DMS 273 treated with DMSO at 0.1 percent for 48 hours (cell line): ENCODE data around the gene NGB.

Experiments
- DNase-seq: peaks from one replicate; lab custom pipeline; 2025; lab: John Stamatoyannopoulos, UW

Gene NGB

DNA sequence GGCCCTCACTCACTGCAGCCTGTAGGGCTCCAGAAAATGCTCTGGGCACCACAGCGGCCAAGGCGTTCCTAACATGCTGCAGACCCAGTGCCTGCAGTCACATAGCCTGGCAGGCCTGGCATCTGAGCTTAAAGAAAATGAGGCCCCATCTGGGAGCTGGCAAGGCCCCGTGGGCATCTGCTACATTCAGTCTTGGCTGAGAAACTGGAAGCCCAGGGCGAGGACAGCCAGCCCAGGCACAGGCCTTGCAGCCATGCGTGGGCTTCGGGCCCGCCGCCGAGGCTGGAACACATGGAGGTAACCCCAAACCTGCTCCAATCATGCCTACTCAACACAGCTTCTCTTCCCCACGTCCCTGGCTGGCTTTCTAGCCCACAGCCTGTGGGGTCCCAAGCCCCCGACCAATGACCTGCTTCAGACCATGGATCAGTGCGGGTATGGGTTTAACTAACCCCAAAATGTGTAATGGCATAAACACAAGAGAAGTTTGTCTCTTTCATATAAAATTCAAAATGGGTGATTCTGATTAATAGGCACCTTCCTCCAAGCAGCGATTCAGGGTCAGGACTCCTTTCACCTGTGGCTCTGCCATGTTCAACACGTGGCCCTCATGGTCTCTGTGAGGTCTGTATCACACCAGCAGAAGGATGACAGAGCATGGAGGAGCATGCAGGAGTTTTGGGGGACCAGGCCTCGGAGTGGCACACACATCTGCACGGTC is 6.4 kb downstream of the NGB start:
- DNase-seq, result peak; percentile 29

DNA sequence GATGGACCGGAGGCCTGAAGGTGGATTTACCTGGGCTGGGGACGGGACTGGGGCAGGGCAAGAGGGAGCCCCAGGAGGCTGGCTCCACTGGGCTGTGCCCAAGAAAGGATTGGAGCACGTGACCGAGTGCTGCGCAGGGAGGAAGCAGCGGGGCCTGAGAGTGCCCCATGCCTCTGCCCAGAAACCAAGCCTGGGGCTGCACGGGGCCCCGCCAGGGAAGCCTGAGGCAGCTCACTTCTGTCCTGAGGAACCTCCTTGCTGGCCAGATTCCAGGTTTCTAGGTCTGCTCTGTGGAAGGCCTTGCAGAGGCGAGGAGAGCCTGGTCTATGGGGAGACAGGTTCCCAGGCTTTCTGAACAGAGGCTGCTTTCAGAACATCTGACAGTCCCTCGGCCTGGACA is 10.4 kb downstream of the NGB start:
- DNase-seq, result no peak

DNA sequence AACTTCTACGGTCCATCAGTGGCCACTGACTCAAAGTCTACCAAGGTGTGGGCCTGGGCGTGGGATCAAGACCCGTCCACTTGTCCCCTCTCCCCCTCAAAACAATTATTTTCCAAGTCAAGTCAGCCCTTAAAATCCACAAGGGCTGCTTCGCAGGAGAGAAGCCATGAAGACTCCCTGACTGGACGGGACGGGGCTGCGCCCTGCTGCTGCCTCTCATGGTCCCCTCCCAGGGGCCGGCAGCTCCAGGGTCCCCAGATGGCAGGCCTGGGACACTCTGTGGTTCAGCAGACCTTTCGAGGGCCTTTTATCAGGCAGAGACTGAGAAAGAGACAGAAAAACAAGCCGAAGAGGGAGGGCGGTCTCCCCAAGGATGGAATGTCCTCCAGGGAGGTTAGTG is 10.8 kb downstream of the NGB start:
- DNase-seq, result no peak

DNA sequence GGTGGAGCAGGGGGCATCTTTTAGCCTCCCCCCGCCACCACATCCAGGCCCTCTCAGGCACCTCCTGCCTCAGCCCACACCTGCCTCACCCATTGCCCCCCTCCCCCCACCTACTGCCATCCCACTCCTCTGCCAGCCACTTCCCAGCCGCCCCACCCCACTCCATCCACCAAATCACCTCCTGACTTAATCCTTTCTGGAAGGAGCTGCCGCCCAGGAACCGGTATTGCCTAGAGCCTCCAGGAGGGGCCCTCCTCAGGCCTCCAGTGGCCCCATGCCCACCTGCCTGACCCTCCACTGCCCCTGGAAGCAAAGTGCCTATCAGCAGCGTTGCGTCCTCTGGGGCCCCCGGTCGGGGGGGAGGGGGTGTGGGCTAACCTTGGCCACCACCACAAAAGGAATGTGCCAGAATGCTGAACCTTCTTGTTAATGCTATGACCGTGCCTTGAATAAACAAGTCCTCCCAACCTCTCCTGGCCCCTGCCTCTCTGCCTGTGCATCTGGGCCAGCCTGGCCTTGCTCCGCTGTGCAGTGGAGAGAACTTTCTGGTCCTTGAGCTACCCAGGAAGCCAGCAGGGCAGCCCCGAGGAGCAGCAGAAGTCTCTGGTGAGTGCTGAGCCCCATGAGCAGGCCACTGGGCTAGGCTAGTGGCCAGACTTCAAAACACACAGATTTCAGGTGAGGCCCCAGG is 11.8 kb downstream of the NGB start:
- DNase-seq, result no peak

DNA sequence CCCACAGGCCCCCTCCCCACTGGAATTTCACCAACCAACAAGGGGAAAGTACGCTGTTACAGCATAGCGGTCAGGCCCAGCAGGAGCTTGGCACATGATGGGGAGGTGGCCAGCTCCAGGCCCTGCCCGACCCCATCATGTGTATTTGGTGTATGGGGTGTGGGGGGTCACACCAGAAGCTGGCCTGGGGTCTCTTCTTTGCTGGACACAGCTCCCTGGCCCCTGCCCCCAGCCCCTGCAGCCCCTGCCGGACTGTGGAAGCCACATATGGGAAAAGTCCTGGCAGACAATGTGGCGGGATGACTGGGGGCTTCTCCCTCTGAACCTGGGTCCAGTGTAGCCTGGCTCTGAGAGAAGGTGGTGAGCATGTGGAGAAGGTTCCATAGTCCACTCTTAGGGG is 12.4 kb downstream of the NGB start:
- DNase-seq, result no peak

DNA sequence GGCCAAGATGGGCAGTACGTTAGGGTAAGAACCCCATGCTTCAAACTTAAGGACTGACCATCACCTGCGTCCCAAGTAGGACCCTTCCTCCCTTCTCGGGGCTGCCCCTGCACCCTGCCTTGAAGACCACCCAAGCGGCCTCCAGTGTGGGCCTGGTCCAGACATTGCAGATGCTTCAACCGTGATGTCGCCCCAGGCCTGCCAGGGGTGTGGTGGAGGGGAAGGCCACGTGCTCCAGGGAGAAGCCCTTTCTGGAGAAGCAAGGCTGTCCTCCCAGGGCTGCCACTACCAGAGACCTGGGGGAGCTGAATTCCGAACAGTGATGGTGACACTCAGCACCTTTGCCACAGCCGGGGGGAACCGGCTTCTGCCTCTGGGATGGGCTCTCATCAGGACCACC is 13.3 kb downstream of the NGB start:
- DNase-seq, result no peak

DNA sequence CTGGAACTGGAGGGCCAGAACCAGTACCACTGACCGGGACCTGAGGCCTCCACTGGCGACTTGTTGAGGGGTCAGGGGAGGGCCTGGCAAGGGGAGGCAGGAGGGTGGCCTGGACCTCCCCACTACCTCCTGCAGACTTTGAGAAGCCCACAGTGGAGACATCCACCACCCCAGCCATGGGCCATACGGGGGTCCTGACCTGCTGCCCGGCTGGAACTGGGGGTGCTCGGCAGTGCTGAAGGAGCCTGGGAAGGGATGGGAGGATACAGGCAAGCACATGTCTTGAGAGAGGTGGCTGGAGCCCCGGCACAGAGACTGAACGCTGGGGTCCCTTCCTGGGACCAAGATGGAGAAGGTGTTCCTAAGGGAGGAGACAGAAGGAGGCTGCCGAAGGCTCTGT is 14.3 kb downstream of the NGB start:
- no peak for DNase-seq

DNA sequence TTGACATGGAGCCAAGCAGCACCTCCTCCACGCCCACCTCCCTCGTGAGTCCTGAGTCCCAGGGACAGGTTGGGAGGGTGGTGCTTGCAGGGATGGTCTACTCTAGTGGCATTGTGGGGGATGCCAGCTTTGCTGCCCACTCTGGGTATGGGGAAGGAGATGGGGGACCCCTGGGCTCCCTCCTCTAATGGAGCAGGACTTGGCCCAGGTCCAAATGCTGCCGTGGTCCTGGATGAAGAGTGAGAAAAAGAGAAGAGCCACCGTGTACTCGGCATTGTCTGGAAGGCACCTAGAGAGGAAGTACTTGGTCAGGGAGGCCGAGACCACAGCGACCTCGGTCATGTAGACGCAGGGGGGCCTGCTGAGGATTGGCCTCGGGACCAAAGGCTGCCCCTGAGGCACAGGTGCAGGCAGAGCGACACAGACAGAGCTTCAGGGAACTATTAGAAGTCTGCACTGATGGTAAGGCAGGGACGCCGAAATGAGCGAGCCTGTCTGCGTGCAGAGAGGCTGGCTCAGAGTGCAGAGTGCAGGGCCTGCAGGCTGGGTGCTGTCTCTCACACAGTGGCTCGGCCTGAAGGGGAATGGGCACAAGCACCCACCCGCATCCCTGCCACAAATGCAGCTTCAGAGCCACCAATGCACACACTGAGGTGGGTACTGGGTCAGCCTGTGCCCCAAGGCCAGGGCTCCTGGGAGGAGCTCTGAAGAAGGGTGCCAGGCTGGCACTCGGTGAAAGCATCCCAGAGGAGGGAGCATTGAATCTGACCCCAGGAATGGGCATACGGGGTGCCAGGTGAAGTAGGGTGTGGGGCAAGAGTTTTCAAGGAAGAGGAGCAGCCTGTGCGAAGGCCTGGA is 17.4 kb downstream of the NGB start:
- no peak for DNase-seq

DNA sequence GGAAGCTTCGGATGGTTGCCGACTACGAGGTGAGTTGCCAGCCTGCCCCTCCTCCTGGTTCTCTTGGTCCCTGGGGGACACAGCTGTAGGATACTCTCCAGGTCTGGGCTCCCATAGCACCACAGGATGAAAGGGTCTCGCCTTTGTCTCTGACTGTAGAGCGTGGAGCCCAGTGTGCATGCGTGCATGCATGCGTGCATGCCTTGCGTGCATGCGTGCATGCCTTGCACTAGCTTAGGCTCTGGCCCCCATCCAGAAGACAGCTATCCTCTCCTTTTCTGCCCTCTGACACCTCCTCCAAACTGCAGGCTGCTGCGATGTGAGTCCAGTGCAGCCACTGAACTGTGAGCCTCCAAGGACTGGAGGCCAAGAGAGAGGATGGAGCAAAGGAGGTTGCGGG is 19.1 kb downstream of the NGB start:
- no peak for DNase-seq

DNA sequence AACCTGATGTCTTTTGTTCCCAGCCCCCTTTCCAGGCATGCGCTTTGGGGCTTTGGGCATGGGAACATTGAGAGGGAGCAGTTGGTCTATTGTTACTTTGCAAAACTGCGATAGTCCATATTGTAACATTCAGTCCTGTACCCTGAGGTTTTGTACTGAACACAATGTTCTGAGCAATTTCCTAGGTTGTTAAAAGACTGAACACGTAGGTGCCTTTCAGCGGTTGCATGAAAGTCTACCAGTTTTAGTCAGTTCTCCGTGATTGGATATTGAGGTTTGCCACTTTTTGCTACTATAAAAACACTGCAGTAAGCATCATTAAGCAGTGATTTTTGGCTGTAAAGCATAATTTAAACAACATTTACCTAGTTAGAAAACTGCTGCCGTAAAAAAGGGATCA is 20.1 kb downstream of the NGB start:
- DNase-seq, result no peak

DNA sequence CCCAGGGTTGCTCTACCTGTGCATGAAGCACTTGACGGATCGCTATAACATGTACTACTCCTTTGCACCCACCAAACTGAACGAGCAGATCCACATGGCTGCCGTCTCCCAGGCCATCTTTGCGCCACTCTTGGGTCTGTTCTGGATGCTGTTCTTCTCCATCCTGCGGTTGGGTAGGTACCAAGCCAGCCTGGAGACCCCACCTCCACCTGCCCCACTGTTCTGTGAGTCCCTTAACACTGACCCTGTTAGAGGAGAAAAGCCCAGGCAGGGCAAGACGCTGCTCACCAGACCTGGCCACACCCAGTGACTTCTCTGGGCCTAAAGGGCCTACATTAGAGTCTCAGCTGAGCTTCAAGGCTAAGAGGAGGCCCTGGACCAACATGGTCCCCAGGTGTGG is 21.7 kb downstream of the NGB start:
- DNase-seq, result no peak

DNA sequence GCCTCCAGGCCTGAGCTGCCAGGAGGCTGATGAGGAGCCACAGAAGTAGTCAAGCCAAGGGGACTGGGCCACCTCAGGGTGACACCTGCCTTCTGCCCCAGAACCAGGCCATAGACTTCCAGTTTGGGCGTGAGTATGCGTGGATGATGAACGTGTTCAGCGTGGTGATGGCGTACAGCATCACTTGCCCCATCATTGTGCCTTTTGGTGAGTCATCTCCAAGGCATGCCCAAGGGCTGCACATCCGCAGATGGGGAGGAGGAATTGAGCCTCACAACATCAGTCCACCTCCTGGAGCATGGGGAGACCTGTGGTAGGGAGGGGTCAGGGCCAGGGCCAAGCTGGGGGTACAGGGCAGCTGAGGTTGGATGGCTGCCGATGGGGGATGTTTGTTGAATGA is 22.3 kb downstream of the NGB start:
- DNase-seq, result no peak

DNA sequence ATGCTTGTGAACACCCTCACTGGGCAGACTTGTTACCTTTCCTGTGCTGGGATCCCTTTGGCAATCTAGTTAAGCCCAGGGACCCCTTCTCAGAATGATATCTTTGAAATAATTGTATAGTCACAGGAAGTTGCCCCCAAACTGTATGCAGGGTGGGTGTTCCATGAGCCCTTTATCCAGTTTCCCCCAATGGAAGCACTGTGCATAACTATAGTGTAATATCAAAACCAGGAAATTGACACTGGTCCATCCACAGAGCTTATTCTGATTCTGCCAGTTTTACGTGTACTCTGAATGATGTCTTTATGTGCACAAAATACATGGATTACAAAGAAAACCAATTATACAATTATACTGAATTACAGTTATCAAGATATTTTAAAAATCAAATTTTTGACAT is 24.2 kb downstream of the NGB start:
- DNase-seq, result no peak

DNA sequence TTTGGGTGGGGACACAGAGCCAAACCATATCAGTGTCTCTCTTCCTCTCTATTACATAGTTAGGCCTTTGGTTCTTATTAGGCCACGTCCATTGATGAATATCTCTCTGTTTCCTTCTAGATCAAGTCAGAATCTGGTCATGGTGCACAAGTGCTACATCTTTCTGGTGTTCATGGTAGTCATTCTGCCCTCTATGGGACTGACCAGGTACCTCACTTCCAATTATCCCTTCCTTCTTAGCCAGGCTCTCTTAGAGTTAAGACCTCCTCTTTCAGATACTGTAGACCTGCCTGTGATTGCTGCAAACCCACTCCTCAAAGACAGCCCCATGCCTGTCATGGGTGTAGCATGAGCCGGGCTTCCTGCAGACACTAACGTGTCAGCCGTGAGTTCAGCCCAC is 25.2 kb downstream of the NGB start:
- no peak for DNase-seq

DNA sequence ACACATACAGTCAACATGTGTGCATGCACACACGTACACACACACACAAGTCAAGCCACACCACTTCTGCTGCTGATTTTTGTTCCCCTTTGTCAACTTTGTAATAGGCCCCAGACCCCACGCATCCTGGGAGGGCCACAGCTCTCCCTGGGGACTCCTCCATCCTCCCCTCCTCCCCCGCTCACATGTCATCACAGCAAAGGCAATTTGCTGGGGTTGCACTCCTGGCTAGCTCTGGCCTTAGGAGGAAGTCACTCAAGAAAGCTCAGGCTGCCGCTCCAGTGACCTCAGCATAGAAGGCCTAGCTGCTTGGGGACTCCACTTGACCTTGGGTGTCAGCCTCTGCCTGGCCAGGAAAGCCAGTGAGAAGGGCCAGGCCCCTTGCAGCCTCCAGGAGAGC is 27.2 kb downstream of the NGB start:
- DNase-seq, result no peak

DNA sequence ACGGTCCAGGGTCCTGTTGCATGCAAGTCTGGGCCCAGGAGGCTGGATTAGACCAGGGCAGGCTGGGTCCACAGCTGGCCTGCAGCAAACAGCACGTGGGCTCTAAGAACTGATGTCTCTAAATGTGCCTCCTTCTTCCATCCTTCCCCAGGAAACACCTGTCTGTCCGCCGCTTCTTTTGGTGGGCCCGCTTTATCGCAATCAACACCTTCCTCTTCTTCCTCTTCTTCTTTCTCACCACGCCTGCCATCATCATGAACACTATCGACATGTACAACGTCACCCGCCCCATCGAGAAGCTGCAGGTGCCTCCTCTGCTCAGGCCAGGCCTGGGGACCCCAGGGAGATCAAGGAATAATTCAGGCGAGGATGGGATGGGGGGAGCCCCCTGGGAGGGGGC is 28.3 kb downstream of the NGB start:
- DNase-seq, result no peak

DNA sequence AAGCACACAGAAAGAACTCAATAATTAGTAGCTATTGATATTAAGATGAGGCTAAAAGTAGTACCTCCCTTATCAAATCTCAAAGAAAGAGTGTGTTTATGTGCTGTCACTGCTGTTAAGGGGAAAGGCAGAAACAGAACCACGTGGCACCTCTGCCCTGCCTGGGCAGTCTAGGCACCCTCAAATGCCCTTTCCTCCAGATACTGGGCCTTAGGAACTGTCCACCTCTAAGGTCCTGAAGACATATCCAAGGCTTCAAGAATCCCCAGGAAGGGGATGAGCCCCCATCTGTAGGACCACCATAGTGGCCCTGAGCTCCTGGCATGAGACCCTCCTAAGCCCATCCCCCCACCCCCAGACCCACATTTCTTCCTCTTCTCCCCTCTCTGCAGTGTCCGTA is 29.1 kb downstream of the NGB start:
- DNase-seq, result no peak

DNA sequence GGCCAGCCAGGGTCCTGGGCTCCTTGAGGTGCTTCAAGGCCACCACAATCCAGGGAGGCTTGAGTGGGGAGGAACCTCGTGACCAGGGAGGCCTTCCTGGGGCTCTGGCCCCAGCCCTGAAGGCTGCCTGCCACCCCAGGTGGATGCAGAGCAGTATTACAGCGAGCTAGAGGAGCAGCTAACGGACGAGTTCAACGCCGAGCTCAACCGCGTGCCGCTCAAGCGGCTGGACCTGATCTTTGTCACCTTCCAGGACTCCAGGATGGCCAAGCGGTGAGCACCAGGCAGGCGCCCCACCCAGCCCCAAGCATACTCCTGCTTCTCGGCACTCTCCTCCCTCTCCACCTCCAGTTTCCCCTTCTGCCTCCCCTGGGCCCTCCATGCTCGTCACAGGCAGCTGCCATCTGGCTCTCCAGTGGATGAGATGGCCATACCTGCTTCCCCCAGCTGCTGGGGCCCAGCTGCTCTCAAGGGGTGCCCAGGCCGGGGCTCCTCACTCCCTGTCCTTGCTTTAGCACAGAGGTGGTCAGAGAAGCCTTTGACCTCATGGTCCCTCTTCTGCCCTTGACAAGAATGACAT is 30.6 kb downstream of the NGB start:
- peak; percentile 37 for DNase-seq

DNA sequence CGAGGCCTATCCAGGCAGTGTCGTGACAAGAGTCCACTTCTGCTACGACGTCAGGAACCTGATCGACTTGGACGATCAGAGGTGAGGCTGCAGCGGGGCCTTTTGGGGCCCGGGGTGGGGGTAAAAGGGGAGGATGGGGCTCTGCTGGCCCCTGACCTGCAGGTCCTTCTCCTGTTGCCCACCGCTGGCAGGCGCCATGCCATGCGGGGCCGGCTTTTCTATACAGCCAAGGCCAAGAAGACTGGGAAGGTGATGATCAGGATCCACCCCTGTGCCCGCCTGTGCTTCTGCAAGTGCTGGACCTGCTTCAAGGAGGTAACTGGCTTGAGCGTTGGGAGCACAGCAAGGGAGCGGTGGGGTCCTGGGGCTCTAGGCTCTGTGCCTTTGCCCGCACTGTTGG is 31.6 kb downstream of the NGB start:
- no peak for DNase-seq

DNA sequence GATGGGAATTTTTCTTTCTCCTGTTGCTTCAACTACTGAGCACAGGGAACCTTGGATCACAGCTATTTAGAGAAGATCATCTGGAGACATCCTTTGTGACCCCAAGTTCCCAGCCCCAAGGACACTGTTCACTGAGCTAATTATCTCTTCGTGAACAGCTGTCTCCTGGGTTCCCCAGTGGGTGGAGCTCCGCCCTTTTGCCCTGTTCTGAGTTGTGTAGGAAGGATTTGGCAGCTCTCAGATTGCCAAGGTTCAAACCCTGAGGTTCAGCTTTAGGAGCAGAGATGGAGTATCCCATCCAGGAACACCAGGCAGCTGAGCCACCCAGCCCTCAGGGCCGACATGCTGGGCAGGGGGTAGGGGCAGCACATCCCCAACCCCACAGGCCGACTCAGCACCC is 32.0 kb downstream of the NGB start:
- DNase-seq, result no peak

DNA sequence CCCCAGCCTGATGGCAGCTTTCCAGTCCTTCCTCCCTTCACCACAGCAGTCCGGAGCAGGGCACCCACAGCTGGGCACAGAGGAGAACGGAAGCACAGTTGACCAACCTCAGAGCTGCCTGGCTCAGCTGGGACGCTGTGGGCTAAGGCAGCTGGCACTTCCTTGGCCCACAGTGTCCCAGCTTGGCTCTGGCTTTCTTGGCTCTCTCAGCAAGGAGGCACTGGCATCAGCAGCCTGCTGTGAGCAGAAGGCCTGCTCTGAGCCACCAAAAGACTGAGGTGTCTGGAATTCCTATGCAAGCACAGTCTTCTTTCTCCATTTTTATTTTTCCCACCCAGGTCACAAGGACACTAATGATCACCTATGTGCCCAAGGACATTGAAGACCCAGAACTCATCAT is 32.6 kb downstream of the NGB start:
- no peak for DNase-seq

DNA sequence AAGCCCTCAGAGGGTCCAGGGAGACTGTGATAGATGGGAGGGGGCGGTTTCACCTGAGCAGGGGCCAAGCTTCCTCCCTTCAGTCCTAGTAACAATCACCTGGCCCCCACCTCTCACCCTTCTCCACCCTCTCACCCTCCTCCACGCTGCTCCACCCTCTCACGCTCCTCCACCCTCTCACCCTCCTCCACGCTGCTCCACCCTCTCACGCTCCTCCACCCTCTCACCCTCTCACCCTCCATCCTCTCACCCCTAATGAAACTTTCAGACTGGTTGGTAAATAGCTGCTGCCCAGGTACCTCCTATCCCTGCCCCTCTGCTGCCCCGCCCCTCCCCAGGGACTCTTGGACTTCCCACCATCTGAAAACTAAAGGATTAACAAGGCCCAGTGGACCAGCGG is 34.2 kb downstream of the NGB start:
- no peak for DNase-seq

DNA sequence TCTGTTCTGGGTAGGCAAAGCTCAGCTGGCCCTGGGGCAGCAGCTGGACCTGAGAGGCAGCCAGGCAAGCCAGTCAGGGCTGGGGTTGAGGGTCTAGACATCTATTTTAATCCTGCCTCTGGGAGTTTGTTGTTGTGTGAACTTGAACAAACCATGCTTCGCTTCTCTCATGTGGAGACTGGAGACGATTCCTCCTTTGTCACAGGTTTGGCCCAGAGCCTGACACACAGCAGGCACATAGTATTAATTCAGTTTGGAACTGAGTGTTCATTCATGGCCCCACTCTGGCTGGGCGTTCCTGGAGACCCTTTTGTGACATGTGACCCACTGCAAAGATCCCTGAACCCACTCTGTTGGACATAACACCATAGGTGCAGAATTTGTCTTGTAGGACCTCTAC is 39.3 kb downstream of the NGB start:
- no peak for DNase-seq
